Measurements from ENCODE around the gene SLC10A2. TPM values are rescaled to one million over a fixed set of nuclear protein-coding genes. Genes with fewer than 3 reads are reported as not detected.
"Not testable (repeated sequence)": the region's sequence is repeated elsewhere in the genome, so short reads cannot be mapped to it uniquely, and the experiment has no call there.

SLC10A2 gene
- total RNA-seq, result not detected in 2 replicates
- long read RNA-seq, result 0 reads

GRCh38 chr13:103066079-103066780 lies at the start of gene SLC10A2:
SLC10A2 (minus strand) TSS chr13:103066417; CDS start chr13:103066249, 168 bp downstream.
- DNase-seq (ENCODE audit: extremely low spot score, unreplicated experiment), result no peak
- no peaks in the 10 kb centered on the region for H3K4me1 Mint-ChIP-seq (ENCODE audit: unreplicated experiment)
- TF ChIP-seq, protein P1, sequence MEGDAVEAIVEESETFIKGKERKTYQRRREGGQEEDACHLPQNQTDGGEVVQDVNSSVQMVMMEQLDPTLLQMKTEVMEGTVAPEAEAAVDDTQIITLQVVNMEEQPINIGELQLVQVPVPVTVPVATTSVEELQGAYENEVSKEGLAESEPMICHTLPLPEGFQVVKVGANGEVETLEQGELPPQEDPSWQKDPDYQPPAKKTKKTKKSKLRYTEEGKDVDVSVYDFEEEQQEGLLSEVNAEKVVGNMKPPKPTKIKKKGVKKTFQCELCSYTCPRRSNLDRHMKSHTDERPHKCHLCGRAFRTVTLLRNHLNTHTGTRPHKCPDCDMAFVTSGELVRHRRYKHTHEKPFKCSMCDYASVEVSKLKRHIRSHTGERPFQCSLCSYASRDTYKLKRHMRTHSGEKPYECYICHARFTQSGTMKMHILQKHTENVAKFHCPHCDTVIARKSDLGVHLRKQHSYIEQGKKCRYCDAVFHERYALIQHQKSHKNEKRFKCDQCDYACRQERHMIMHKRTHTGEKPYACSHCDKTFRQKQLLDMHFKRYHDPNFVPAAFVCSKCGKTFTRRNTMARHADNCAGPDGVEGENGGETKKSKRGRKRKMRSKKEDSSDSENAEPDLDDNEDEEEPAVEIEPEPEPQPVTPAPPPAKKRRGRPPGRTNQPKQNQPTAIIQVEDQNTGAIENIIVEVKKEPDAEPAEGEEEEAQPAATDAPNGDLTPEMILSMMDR (IDR thresholded peaks at IDR 0.05), result no peak
- no peak within 1 kb of the TSS for H3K4me3 Mint-ChIP-seq (ENCODE audit: unreplicated experiment)
- H3K27ac Mint-ChIP-seq (ENCODE audit: unreplicated experiment), result no peak within 1 kb of the TSS
- H3K27me3 Mint-ChIP-seq (ENCODE audit: unreplicated experiment), result peaks cover 23% of the 10 kb centered on the region
- no peaks in the 10 kb centered on the region for H3K36me3 Mint-ChIP-seq (ENCODE audit: unreplicated experiment)
- H3K9me3 Mint-ChIP-seq (ENCODE audit: unreplicated experiment), result no peaks in the 10 kb centered on the region

GRCh38 chr13:103107580-103107979 lies 41.4 kb upstream of the SLC10A2 start:
- H3K36me3 Mint-ChIP-seq (ENCODE audit: unreplicated experiment), result no peaks in the 10 kb centered on the region
- no peak overlapping the region for H3K4me3 Mint-ChIP-seq (ENCODE audit: unreplicated experiment)
- TF ChIP-seq, protein P1 (IDR thresholded peaks at IDR 0.05), result no peak
- H3K9me3 Mint-ChIP-seq (ENCODE audit: unreplicated experiment), result no peaks in the 10 kb centered on the region
- H3K4me1 Mint-ChIP-seq (ENCODE audit: unreplicated experiment), result no peaks in the 10 kb centered on the region
- DNase-seq (ENCODE audit: extremely low spot score, unreplicated experiment), result no peak
- peaks cover 2% of the 10 kb centered on the region for H3K27me3 Mint-ChIP-seq (ENCODE audit: unreplicated experiment)
- no peak overlapping the region for H3K27ac Mint-ChIP-seq (ENCODE audit: unreplicated experiment)

DNA sequence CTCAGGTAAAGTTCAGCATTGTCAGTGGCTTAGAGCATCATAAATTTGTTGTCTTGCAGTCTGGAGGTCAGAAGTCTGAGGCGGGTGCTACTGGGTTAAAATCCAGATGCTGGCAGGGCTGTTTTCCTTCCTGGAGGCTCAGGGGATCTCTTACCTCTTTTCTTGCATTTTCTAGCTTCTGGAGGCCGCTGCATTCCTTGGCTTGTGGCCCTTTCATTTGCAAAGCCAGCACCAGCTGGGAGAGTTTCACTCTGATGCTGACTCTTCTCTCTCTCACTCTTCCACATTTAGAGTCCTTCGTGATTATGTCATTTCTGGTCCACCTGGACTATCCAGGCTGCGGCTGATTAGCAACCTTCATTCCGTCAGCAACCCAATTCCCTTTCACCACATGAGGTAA lies 38.1 kb upstream of the SLC10A2 start:
- H3K27me3 Mint-ChIP-seq (ENCODE audit: unreplicated experiment), result no peaks in the 10 kb centered on the region
- H3K4me3 Mint-ChIP-seq (ENCODE audit: unreplicated experiment), result no peak overlapping the region
- H3K27ac Mint-ChIP-seq (ENCODE audit: unreplicated experiment), result no peak overlapping the region
- no peaks in the 10 kb centered on the region for H3K9me3 Mint-ChIP-seq (ENCODE audit: unreplicated experiment)
- TF ChIP-seq, protein P1 (IDR thresholded peaks at IDR 0.05), result no peak
- peaks cover 1% of the 10 kb centered on the region for H3K4me1 Mint-ChIP-seq (ENCODE audit: unreplicated experiment)
- DNase-seq (ENCODE audit: extremely low spot score, unreplicated experiment), result no peak
- H3K36me3 Mint-ChIP-seq (ENCODE audit: unreplicated experiment), result no peaks in the 10 kb centered on the region

- H3K27me3 Mint-ChIP-seq (ENCODE audit: unreplicated experiment); H3K27ac Mint-ChIP-seq (ENCODE audit: unreplicated experiment); DNase-seq (ENCODE audit: extremely low spot score, unreplicated experiment); H3K36me3 Mint-ChIP-seq (ENCODE audit: unreplicated experiment); H3K4me1 Mint-ChIP-seq (ENCODE audit: unreplicated experiment); H3K4me3 Mint-ChIP-seq (ENCODE audit: unreplicated experiment); H3K9me3 Mint-ChIP-seq (ENCODE audit: unreplicated experiment): not testable (repeated sequence)
These were observed 37.2 kb upstream of the SLC10A2 start for GRCh38 chr13:103103456-103103855.

GRCh38 chr13:103102482-103102881 lies 36.3 kb upstream of the SLC10A2 start:
- TF ChIP-seq, protein P1 (IDR thresholded peaks at IDR 0.05), result no peak
- H3K36me3 Mint-ChIP-seq (ENCODE audit: unreplicated experiment), result no peaks in the 10 kb centered on the region
- peaks cover 1% of the 10 kb centered on the region for H3K4me1 Mint-ChIP-seq (ENCODE audit: unreplicated experiment)
- H3K4me3 Mint-ChIP-seq (ENCODE audit: unreplicated experiment), result no peak overlapping the region
- H3K27me3 Mint-ChIP-seq (ENCODE audit: unreplicated experiment), result no peaks in the 10 kb centered on the region
- no peaks in the 10 kb centered on the region for H3K9me3 Mint-ChIP-seq (ENCODE audit: unreplicated experiment)
- H3K27ac Mint-ChIP-seq (ENCODE audit: unreplicated experiment), result no peak overlapping the region
- DNase-seq (ENCODE audit: extremely low spot score, unreplicated experiment), result no peak

Measured in osteocyte (in vitro differentiated cells).